GM23338 (cell line): ENCODE results near the gene AFAP1. TPM values are rescaled to one million over a fixed set of nuclear protein-coding genes. Genes with fewer than 3 reads are reported as not detected.

Experiments
- ATAC-seq: fragments of 200-7000 bp; cut with Tn5 transposase; 3 replicates; pipeline ENCODE4 v1.9.1; 2020
- DNase-seq: peaks from one replicate; pipeline ENCODE4 v3.0.0-alpha.2; 2015; ENCODE audit warnings: low spot score
- H2AFZ ChIP-seq: fragments of 200-600 bp; sonication (generic); 2 replicates; pipeline ENCODE4 v1.8.0; 2016; ENCODE audit warnings: antibody characterized with exemption, mild to moderate bottlenecking, moderate library complexity
- H3F3A ChIP-seq: fragments of 200-600 bp; sonication (generic); replicated peaks from 2 replicates; pipeline ENCODE4 v1.8.0; 2017; ENCODE audit warnings: antibody characterized with exemption, mixed run types, low read depth
- H3K27ac ChIP-seq: fragments of 200-600 bp; sonication (generic); 2 replicates; pipeline ENCODE4 v1.6.1; 2016; ENCODE audit warnings: low read depth
- H3K27me3 ChIP-seq: fragments of 200-600 bp; sonication (generic); 2 replicates; pipeline ENCODE4 v1.8.0; 2016; ENCODE audit warnings: mild to moderate bottlenecking, mixed run types, moderate library complexity; ENCODE audit not compliant: insufficient read depth
- H3K36me3 ChIP-seq: fragments of 200-600 bp; sonication (generic); 2 replicates; pipeline ENCODE4 v1.8.0; 2016; ENCODE audit warnings: mild to moderate bottlenecking; ENCODE audit not compliant: insufficient read depth
- H3K4me1 ChIP-seq: fragments of 200-600 bp; sonication (generic); 2 replicates; pipeline ENCODE4 v1.8.0; 2016; ENCODE audit warnings: mild to moderate bottlenecking, moderate library complexity; ENCODE audit not compliant: insufficient read depth
- H3K4me2 ChIP-seq: fragments of 200-600 bp; sonication (generic); 2 replicates; pipeline ENCODE4 v1.7.1; 2017; ENCODE audit warnings: mixed run types
- H3K4me3 ChIP-seq: fragments of 200-600 bp; sonication (generic); 2 replicates; pipeline ENCODE4 v1.6.1; 2016; ENCODE audit warnings: mixed run types
- H3K79me2 ChIP-seq: fragments of 200-600 bp; sonication (generic); replicated peaks from 2 replicates; pipeline ENCODE4 v1.8.0; 2017; ENCODE audit warnings: mild to moderate bottlenecking; ENCODE audit not compliant: insufficient read depth
- H3K9me2 ChIP-seq: fragments of 200-600 bp; sonication (generic); 2 replicates; pipeline ENCODE4 v1.8.0; 2017; ENCODE audit not compliant: insufficient read depth
- H4K20me1 ChIP-seq: fragments of 200-600 bp; sonication (generic); replicated peaks from 2 replicates; pipeline ENCODE4 v1.8.0; 2017; ENCODE audit warnings: mild to moderate bottlenecking; ENCODE audit not compliant: insufficient read depth
- H3K27ac Mint-ChIP-seq: 2 replicates; pipeline ENCODE4 v1.8.0; 2020; ENCODE audit warnings: inconsistent platforms, mild to moderate bottlenecking, moderate library complexity, mixed read lengths
- H3K27me3 Mint-ChIP-seq: 3 replicates; pipeline ENCODE4 v1.8.0; 2022; ENCODE audit warnings: low read depth, mild to moderate bottlenecking, moderate library complexity, mixed read lengths, inconsistent platforms; ENCODE audit not compliant: insufficient read depth, poor library complexity
- H3K36me3 Mint-ChIP-seq: 3 replicates; pipeline ENCODE4 v1.8.0; 2021; ENCODE audit warnings: low read depth, mild to moderate bottlenecking, inconsistent platforms, moderate library complexity, mixed read lengths
- H3K4me1 Mint-ChIP-seq: 3 replicates; pipeline ENCODE4 v1.8.0; 2020; ENCODE audit warnings: mild to moderate bottlenecking, inconsistent platforms, mixed read lengths
- H3K4me3 Mint-ChIP-seq: 3 replicates; pipeline ENCODE4 v1.8.0; 2021; ENCODE audit warnings: moderate library complexity, mild to moderate bottlenecking, inconsistent platforms, mixed read lengths
- H3K9me3 Mint-ChIP-seq: 3 replicates; pipeline ENCODE4 v1.8.0; 2020; ENCODE audit warnings: moderate library complexity, mild to moderate bottlenecking, inconsistent platforms, mixed read lengths
- CREB1 ChIP-seq: fragments of 250-450 bp; sonication (Bioruptor Pico); IDR thresholded peaks from 2 replicates; pipeline ENCODE4 v1.5.0; 2020; ENCODE audit warnings: low read depth, mild to moderate bottlenecking, moderate library complexity
- EZH2 ChIP-seq: fragments of 200-600 bp; sonication (generic); IDR thresholded peaks from one replicate; pipeline ENCODE4 v1.8.0; 2017; ENCODE audit warnings: antibody characterized with exemption, mild to moderate bottlenecking, low read depth; ENCODE audit not compliant: unreplicated experiment
- EZH2phosphoT487 ChIP-seq: fragments of 200-600 bp; sonication (generic); IDR thresholded peaks from one replicate; pipeline ENCODE4 v1.8.1; 2018; ENCODE audit warnings: antibody characterized with exemption; ENCODE audit not compliant: unreplicated experiment
- JUNB ChIP-seq: IDR thresholded peaks from one replicate; pipeline ENCODE4 v1.6.1; 2016; ENCODE audit warnings: antibody characterized with exemption; ENCODE audit not compliant: unreplicated experiment
- NANOG ChIP-seq: IDR thresholded peaks from 2 replicates; pipeline ENCODE4 v1.6.1; 2016; ENCODE audit warnings: antibody characterized with exemption, borderline replicate concordance
- POLR2AphosphoS5 ChIP-seq: IDR thresholded peaks from 2 replicates; pipeline ENCODE4 v1.6.1; 2016; ENCODE audit warnings: antibody characterized with exemption, low read depth
- STAT1 ChIP-seq: IDR thresholded peaks from one replicate; pipeline ENCODE4 v1.6.1; 2016; ENCODE audit warnings: antibody characterized with exemption; ENCODE audit not compliant: unreplicated experiment
- ZNF114 ChIP-seq: fragments of 250-450 bp; sonication (Bioruptor Pico); IDR thresholded peaks from 2 replicates; pipeline ENCODE4 v1.5.0; 2020; ENCODE audit warnings: mild to moderate bottlenecking, moderate library complexity
- ZNF331 ChIP-seq: fragments of 250-450 bp; sonication (Bioruptor Pico); IDR thresholded peaks from 2 replicates; pipeline ENCODE4 v1.5.0; 2020; ENCODE audit warnings: low read depth, mild to moderate bottlenecking, moderate library complexity
- polyA plus RNA-seq: library from polyadenylated mRNA; unstranded; fragments of >200 nt; fragmentation: Nextera tagmentation; extraction: Ambion mirVana; gene quantifications from 2 replicates; pipeline ENCODE4 v1.2.1, GENCODE V29; 2016
- total RNA-seq: library from RNA; depleted of rRNA; stranded (reverse); fragments of >200 nt; shearing (Covaris generic); gene quantifications from 2 replicates; pipeline ENCODE4 v1.2.3, GENCODE V29; 2014
- TF ChIP-seq, protein P1 (sequence below): IDR thresholded peaks from one replicate; pipeline ENCODE4 v1.6.1; 2018; ENCODE audit warnings: antibody characterized with exemption; ENCODE audit not compliant: unreplicated experiment
- TF ChIP-seq, protein P2 (sequence below), 2 experiments: fragments of 200-600 bp in 1 of 2; sonication (generic) in 1 of 2; conservative IDR thresholded peaks; 2 replicates each; pipeline versions ENCODE4 v1.5.1 to v1.6.1; 2016 to 2017; ENCODE audit warnings: antibody characterized with exemption in 2 of 2, low read depth in 2 of 2, mild to moderate bottlenecking in 2 of 2, moderate library complexity in 1 of 2
- TF ChIP-seq, protein P3 (sequence below): fragments of 250-450 bp; sonication (Bioruptor Pico); IDR thresholded peaks from 2 replicates; pipeline ENCODE4 v1.5.0; 2020; ENCODE audit warnings: mild to moderate bottlenecking, moderate library complexity
- TF ChIP-seq, protein P4 (sequence below): IDR thresholded peaks from 2 replicates; pipeline ENCODE4 v1.6.1; 2016; ENCODE audit warnings: antibody characterized with exemption

AFAP1 gene
- total and polyA plus RNA-seq, 2 experiments from 2014 or later: 6.5 to 21.5 TPM

DNA sequence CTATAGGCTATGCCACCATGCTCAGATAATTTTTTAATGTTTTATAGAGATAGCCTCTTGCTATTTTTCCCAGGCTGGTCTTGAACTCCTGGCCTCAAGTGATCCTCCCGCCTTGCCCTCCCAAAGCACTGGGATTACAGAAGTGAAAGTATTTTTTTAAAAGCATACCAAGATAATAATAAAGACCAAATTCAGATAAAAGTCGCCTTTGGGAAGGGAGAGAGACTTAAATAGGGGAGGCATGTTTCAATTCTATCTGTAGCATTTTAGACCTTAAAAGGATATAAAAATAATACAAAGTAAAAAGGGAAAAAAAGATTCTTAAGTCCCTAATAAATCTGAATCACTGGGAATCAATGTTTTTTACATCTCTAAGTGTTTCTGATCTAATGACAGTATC, 108.9 kb downstream of the AFAP1 start:
- Mint-ChIP-seq H3K27me3 (peaks cover 8% of the 10 kb centered on the region), H3K4me3 (no peak overlapping the region), H3K36me3 (peaks cover 56% of the 10 kb centered on the region), H3K27ac (no peak overlapping the region), H3K9me3 (peaks cover 2% of the 10 kb centered on the region; the same call in 2 of the 3 replicates), H3K4me1 (peaks cover 32% of the 10 kb centered on the region)
- H3K4me3 ChIP-seq: no peak overlapping the region
- H3K36me3 ChIP-seq: no peaks in the 10 kb centered on the region
- peaks cover 24% of the 10 kb centered on the region for H3K4me1 ChIP-seq
- no peak overlapping the region for H3K27ac ChIP-seq
- H2AFZ ChIP-seq: no peak overlapping the region
- no peaks in the 10 kb centered on the region for H3K27me3 ChIP-seq
- ATAC-seq (no peak), DNase-seq (no peak)
- no peaks in the 10 kb centered on the region for H3K9me2 ChIP-seq
- H3K79me2 ChIP-seq: peaks cover 4% of the 10 kb centered on the region; the same call in 1 of the 2 replicates
- no peak overlapping the region for H3K4me2 ChIP-seq
- no peaks in the 10 kb centered on the region for H4K20me1 ChIP-seq
- no peak for TF ChIP-seq EZH2
- TF ChIP-seq ZNF331 (CRISPR knock-in tag): no peak
- TF ChIP-seq ZNF114: no peak
- TF ChIP-seq, protein P1, sequence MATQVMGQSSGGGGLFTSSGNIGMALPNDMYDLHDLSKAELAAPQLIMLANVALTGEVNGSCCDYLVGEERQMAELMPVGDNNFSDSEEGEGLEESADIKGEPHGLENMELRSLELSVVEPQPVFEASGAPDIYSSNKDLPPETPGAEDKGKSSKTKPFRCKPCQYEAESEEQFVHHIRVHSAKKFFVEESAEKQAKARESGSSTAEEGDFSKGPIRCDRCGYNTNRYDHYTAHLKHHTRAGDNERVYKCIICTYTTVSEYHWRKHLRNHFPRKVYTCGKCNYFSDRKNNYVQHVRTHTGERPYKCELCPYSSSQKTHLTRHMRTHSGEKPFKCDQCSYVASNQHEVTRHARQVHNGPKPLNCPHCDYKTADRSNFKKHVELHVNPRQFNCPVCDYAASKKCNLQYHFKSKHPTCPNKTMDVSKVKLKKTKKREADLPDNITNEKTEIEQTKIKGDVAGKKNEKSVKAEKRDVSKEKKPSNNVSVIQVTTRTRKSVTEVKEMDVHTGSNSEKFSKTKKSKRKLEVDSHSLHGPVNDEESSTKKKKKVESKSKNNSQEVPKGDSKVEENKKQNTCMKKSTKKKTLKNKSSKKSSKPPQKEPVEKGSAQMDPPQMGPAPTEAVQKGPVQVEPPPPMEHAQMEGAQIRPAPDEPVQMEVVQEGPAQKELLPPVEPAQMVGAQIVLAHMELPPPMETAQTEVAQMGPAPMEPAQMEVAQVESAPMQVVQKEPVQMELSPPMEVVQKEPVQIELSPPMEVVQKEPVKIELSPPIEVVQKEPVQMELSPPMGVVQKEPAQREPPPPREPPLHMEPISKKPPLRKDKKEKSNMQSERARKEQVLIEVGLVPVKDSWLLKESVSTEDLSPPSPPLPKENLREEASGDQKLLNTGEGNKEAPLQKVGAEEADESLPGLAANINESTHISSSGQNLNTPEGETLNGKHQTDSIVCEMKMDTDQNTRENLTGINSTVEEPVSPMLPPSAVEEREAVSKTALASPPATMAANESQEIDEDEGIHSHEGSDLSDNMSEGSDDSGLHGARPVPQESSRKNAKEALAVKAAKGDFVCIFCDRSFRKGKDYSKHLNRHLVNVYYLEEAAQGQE: no peak
- TF ChIP-seq, protein P2, sequence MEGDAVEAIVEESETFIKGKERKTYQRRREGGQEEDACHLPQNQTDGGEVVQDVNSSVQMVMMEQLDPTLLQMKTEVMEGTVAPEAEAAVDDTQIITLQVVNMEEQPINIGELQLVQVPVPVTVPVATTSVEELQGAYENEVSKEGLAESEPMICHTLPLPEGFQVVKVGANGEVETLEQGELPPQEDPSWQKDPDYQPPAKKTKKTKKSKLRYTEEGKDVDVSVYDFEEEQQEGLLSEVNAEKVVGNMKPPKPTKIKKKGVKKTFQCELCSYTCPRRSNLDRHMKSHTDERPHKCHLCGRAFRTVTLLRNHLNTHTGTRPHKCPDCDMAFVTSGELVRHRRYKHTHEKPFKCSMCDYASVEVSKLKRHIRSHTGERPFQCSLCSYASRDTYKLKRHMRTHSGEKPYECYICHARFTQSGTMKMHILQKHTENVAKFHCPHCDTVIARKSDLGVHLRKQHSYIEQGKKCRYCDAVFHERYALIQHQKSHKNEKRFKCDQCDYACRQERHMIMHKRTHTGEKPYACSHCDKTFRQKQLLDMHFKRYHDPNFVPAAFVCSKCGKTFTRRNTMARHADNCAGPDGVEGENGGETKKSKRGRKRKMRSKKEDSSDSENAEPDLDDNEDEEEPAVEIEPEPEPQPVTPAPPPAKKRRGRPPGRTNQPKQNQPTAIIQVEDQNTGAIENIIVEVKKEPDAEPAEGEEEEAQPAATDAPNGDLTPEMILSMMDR (conservative IDR thresholded peaks at IDR 0.05; ENCODE audit: low read depth in 2 of 2): no peak
- TF ChIP-seq POLR2AphosphoS5: no peak
- TF ChIP-seq NANOG: no peak
- no peak for TF ChIP-seq CREB1 (CRISPR knock-in tag)
- TF ChIP-seq, protein P3, sequence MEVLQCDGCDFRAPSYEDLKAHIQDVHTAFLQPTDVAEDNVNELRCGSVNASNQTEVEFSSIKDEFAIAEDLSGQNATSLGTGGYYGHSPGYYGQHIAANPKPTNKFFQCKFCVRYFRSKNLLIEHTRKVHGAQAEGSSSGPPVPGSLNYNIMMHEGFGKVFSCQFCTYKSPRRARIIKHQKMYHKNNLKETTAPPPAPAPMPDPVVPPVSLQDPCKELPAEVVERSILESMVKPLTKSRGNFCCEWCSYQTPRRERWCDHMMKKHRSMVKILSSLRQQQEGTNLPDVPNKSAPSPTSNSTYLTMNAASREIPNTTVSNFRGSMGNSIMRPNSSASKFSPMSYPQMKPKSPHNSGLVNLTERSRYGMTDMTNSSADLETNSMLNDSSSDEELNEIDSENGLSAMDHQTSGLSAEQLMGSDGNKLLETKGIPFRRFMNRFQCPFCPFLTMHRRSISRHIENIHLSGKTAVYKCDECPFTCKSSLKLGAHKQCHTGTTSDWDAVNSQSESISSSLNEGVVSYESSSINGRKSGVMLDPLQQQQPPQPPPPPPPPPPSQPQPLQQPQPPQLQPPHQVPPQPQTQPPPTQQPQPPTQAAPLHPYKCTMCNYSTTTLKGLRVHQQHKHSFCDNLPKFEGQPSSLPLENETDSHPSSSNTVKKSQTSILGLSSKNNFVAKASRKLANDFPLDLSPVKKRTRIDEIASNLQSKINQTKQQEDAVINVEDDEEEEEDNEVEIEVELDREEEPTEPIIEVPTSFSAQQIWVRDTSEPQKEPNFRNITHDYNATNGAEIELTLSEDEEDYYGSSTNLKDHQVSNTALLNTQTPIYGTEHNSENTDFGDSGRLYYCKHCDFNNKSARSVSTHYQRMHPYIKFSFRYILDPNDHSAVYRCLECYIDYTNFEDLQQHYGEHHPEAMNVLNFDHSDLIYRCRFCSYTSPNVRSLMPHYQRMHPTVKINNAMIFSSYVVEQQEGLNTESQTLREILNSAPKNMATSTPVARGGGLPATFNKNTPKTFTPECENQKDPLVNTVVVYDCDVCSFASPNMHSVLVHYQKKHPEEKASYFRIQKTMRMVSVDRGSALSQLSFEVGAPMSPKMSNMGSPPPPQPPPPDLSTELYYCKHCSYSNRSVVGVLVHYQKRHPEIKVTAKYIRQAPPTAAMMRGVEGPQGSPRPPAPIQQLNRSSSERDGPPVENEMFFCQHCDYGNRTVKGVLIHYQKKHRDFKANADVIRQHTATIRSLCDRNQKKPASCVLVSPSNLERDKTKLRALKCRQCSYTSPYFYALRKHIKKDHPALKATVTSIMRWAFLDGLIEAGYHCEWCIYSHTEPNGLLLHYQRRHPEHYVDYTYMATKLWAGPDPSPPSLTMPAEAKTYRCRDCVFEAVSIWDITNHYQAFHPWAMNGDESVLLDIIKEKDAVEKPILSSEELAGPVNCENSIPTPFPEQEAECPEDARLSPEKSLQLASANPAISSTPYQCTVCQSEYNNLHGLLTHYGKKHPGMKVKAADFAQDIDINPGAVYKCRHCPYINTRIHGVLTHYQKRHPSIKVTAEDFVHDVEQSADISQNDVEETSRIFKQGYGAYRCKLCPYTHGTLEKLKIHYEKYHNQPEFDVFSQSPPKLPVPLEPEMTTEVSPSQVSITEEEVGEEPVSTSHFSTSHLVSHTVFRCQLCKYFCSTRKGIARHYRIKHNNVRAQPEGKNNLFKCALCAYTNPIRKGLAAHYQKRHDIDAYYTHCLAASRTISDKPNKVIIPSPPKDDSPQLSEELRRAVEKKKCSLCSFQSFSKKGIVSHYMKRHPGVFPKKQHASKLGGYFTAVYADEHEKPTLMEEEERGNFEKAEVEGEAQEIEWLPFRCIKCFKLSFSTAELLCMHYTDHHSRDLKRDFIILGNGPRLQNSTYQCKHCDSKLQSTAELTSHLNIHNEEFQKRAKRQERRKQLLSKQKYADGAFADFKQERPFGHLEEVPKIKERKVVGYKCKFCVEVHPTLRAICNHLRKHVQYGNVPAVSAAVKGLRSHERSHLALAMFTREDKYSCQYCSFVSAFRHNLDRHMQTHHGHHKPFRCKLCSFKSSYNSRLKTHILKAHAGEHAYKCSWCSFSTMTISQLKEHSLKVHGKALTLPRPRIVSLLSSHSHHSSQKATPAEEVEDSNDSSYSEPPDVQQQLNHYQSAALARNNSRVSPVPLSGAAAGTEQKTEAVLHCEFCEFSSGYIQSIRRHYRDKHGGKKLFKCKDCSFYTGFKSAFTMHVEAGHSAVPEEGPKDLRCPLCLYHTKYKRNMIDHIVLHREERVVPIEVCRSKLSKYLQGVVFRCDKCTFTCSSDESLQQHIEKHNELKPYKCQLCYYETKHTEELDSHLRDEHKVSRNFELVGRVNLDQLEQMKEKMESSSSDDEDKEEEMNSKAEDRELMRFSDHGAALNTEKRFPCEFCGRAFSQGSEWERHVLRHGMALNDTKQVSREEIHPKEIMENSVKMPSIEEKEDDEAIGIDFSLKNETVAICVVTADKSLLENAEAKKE (CRISPR knock-in tag): no peak
- TF ChIP-seq, protein P4, sequence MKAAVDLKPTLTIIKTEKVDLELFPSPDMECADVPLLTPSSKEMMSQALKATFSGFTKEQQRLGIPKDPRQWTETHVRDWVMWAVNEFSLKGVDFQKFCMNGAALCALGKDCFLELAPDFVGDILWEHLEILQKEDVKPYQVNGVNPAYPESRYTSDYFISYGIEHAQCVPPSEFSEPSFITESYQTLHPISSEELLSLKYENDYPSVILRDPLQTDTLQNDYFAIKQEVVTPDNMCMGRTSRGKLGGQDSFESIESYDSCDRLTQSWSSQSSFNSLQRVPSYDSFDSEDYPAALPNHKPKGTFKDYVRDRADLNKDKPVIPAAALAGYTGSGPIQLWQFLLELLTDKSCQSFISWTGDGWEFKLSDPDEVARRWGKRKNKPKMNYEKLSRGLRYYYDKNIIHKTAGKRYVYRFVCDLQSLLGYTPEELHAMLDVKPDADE: no peak
- no peak for TF ChIP-seq STAT1
- no peak for TF ChIP-seq JUNB
- no peak for TF ChIP-seq EZH2phosphoT487
- no peaks in the 10 kb centered on the region for H3F3A ChIP-seq
